ENCODE measurements around the gene ZSWIM9.
"Not testable (repeated sequence)": the region's sequence is repeated elsewhere in the genome, so short reads cannot be mapped to it uniquely, and the experiment has no call there.

Gene ZSWIM9

GRCh38 chr19:48239120-48239519, 68.6 kb downstream of the ZSWIM9 start:
- TF ChIP-seq, protein P1, sequence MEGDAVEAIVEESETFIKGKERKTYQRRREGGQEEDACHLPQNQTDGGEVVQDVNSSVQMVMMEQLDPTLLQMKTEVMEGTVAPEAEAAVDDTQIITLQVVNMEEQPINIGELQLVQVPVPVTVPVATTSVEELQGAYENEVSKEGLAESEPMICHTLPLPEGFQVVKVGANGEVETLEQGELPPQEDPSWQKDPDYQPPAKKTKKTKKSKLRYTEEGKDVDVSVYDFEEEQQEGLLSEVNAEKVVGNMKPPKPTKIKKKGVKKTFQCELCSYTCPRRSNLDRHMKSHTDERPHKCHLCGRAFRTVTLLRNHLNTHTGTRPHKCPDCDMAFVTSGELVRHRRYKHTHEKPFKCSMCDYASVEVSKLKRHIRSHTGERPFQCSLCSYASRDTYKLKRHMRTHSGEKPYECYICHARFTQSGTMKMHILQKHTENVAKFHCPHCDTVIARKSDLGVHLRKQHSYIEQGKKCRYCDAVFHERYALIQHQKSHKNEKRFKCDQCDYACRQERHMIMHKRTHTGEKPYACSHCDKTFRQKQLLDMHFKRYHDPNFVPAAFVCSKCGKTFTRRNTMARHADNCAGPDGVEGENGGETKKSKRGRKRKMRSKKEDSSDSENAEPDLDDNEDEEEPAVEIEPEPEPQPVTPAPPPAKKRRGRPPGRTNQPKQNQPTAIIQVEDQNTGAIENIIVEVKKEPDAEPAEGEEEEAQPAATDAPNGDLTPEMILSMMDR (IDR thresholded peaks at IDR 0.05; ENCODE audit: borderline replicate concordance, insufficient read depth, low read depth, low read length), result no peak
- H3K4me3 ChIP-seq (ENCODE audit: low read depth, low read length), result no peak overlapping the region

- TF ChIP-seq, protein P1 (IDR thresholded peaks at IDR 0.05; ENCODE audit: borderline replicate concordance, insufficient read depth, low read depth, low read length), result no peak
- no peak overlapping the region for H3K4me3 ChIP-seq (ENCODE audit: low read depth, low read length)
These were observed 69.2 kb downstream of the ZSWIM9 start for GRCh38 chr19:48239582-48240141.

- not testable (repeated sequence) for H3K4me3 ChIP-seq (ENCODE audit: low read depth, low read length)
These were observed 71.3 kb downstream of the ZSWIM9 start for GRCh38 chr19:48241771-48242170.

DNA sequence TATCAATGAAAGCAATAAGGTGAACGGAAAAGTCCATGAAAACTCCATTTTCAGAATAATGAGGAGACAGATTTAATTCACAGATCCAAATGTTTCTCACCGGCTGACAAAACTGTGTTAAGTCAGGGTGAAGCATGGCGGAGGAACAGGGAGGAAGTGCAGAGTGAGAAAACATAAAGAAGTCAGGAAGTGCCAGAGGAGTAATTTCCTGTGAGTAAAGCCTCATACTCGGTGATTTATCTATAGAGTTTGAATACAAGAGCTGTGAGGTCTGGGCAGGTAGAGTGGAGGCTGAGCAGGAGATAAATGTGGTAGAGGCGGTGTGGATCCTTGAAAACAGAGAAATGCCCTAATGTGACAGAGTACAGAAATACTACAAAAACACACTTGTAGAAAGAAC, 73.8 kb downstream of the ZSWIM9 start:
- no peak overlapping the region for H3K4me3 ChIP-seq (ENCODE audit: low read depth, low read length)
- TF ChIP-seq, protein P1 (IDR thresholded peaks at IDR 0.05; ENCODE audit: borderline replicate concordance, insufficient read depth, low read depth, low read length), result no peak

GRCh38 chr19:48246101-48246500, 75.6 kb downstream of the ZSWIM9 start:
- TF ChIP-seq, protein P1 (IDR thresholded peaks at IDR 0.05; ENCODE audit: borderline replicate concordance, insufficient read depth, low read depth, low read length), result no peak
- no peak overlapping the region for H3K4me3 ChIP-seq (ENCODE audit: low read depth, low read length)

DNA sequence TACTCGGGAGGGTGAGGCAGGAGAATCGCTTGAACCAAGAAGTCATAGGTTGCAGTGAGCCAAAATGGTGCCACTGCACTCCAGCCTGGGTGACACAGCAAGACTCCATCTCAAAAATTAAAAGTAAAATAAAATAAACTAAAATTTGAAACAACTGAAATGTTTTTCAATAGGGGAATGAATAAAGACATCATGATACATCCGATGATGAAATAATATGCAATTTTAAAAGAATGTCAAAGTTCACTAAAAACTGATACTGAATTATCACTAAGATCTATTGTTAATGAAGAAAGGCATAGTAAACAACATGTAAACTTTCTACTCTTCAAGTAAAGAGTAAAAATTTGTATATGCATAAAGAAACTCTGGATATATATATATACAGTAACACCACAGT, 76.7 kb downstream of the ZSWIM9 start:
- TF ChIP-seq, protein P1 (IDR thresholded peaks at IDR 0.05; ENCODE audit: borderline replicate concordance, insufficient read depth, low read depth, low read length), result no peak

More for the DNA sequence above, 76.7 kb downstream of the ZSWIM9 start:
- no peak overlapping the region for H3K4me3 ChIP-seq (ENCODE audit: low read depth, low read length)
